GM19395 (cell line): ENCODE data around the gene RAB7B.

Experiments
- ATAC-seq: cut with Tn5 transposase; IDR thresholded peaks from one replicate; pipeline ENCODE4 v1.9.1; 2021; ENCODE audit warnings: mild to moderate bottlenecking, moderate library complexity; ENCODE audit not compliant: unreplicated experiment

RAB7B gene

GRCh38 chr1:206023695-206024094 is 20.5 kb upstream of the RAB7B start, which contains the start of gene CTSE:
Gene CTSE (minus strand): TSS chr1:206023895. CDS start chr1:206023791, 104 bp downstream.
- ATAC-seq, result no peak

- ATAC-seq, result no peak
Observed at GRCh38 chr1:206022766-206023165, 19.6 kb upstream of the RAB7B start.

- no peak for ATAC-seq
Observed at GRCh38 chr1:206021626-206022365, 18.6 kb upstream of the RAB7B start.

- ATAC-seq, result no peak
Observed at GRCh38 chr1:206021008-206021625, 17.9 kb upstream of the RAB7B start.

GRCh38 chr1:206020393-206021007 is 17.3 kb upstream of the RAB7B start:
- no peak for ATAC-seq

GRCh38 chr1:206015071-206015470 is 11.9 kb upstream of the RAB7B start:
- ATAC-seq, result no peak

GRCh38 chr1:206014601-206015000 is 11.4 kb upstream of the RAB7B start:
- no peak for ATAC-seq

- ATAC-seq, result no peak
Observed at GRCh38 chr1:206013026-206013795, 10.0 kb upstream of the RAB7B start.

- ATAC-seq, result peak; percentile 97
Observed at GRCh38 chr1:206012086-206012859, 9.1 kb upstream of the RAB7B start.

- ATAC-seq, result no peak
Observed at GRCh38 chr1:206011057-206011456, 7.9 kb upstream of the RAB7B start.

GRCh38 chr1:206010060-206010459 is 6.9 kb upstream of the RAB7B start:
- no peak for ATAC-seq

- ATAC-seq, result no peak
Observed at GRCh38 chr1:206006946-206007345, 3.8 kb upstream of the RAB7B start.

- no peak for ATAC-seq
Observed at GRCh38 chr1:206005778-206006180, 2.6 kb upstream of the RAB7B start.

- ATAC-seq, result no peak
Observed at GRCh38 chr1:206005234-206005633, 2.0 kb upstream of the RAB7B start.

GRCh38 chr1:206004826-206005225 is 1.6 kb upstream of the RAB7B start:
- no peak for ATAC-seq

GRCh38 chr1:206003854-206004800 is 932 bp upstream of the RAB7B start:
- ATAC-seq, result no peak

- ATAC-seq, result no peak
Observed at GRCh38 chr1:206002160-206002559, 1.0 kb downstream of the RAB7B start.

- no peak for ATAC-seq
Observed at GRCh38 chr1:206001476-206001888, 1.7 kb downstream of the RAB7B start.

- no peak for ATAC-seq
Observed at GRCh38 chr1:206000641-206001339, 2.4 kb downstream of the RAB7B start.
